AG10803 (cell line): ENCODE measurements around the gene EBNA1BP2.

Experiments
- DNase-seq: peaks from one replicate; pipeline ENCODE4 v3.0.0; 2010; ENCODE audit warnings: low read depth
- H3K4me3 ChIP-seq: 2 replicates; pipeline ENCODE4 v1.5.1; 2011; ENCODE audit warnings: mild to moderate bottlenecking, low read length, control low read depth
- TF ChIP-seq, protein P1 (sequence below): conservative IDR thresholded peaks from 2 replicates; pipeline ENCODE4 v1.5.1; 2011; ENCODE audit warnings: mild to moderate bottlenecking, low read length, control low read depth, inconsistent platforms

Gene EBNA1BP2

DNA sequence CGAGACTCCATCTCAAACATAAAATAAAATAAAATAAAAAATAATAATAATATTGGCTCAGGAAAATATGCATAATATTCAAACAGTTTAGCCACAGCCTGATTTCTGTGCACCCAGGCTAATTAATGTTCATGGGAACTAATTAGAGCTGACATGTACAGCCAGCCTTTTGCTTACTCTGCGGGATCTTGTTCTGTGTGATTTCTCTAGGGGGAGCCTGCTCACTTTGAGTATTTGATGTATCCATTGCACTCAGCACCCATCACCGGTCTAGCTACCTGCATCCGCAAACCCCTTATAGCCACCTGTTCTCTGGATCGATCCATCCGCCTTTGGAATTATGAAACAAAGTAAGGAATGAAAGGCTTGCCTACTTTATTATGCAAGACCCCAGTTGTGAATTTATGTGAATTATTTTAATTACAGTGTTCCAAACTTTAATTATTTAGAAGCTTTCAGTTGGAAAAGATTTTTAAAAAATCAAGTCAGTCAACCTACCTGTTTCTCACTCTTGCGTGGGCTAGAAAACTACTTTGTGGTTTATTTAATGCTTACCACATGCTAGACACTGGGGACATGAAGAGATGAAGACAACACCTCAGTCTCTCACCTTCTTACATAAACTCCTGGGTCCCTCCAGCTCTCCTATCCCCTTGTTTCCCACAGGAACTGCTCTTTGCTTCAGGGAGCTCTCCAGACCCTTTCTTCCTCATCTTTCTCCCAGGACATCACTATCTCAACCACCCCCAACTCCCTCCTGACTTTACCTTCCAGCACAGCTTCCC, 25.4 kb upstream of the EBNA1BP2 start:
- DNase-seq = no peak
- no peak overlapping the region for H3K4me3 ChIP-seq
- TF ChIP-seq, protein P1, sequence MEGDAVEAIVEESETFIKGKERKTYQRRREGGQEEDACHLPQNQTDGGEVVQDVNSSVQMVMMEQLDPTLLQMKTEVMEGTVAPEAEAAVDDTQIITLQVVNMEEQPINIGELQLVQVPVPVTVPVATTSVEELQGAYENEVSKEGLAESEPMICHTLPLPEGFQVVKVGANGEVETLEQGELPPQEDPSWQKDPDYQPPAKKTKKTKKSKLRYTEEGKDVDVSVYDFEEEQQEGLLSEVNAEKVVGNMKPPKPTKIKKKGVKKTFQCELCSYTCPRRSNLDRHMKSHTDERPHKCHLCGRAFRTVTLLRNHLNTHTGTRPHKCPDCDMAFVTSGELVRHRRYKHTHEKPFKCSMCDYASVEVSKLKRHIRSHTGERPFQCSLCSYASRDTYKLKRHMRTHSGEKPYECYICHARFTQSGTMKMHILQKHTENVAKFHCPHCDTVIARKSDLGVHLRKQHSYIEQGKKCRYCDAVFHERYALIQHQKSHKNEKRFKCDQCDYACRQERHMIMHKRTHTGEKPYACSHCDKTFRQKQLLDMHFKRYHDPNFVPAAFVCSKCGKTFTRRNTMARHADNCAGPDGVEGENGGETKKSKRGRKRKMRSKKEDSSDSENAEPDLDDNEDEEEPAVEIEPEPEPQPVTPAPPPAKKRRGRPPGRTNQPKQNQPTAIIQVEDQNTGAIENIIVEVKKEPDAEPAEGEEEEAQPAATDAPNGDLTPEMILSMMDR = no peak

DNA sequence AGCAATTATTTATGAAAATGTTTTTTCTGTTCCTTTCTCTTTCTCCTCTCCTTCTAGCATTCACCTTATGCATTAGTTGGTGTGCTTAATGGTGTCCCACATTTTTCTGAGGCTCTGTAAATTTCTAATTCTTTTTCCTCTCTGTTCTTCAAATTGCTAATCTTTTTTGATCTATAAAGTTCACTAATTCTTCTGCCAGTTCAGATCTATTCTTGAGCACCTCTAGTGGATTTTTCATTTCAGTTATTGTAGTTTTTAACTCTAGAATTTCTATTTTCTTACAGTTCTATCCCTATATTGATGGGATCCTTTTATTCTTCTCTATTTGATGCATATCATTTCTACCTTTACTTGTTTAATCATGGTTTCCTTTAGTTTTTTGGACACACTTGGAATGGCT, 22.4 kb upstream of the EBNA1BP2 start:
- H3K4me3 ChIP-seq = no peak overlapping the region
- TF ChIP-seq, protein P1 = no peak
- DNase-seq = no peak

DNA sequence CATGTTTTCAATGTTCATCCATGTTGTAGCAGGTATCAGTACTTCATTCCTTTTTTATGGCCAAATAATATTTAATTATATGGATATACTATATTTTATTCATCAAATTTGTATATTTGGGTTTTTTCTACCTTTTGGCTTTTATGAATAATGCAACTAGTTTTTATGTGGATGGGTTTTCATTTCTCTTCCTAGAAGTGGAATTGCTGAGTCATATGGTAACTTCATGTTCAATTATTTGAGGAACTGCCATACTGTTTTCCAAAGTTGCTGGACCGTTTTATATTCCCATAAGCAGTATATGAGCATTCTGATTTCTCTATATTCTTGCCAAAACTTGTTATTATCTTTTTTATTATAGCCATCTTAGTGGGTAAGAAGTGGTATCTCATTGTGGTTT, 16.0 kb upstream of the EBNA1BP2 start:
- no peak for DNase-seq
- TF ChIP-seq, protein P1 = no peak
- H3K4me3 ChIP-seq = no peak overlapping the region

DNA sequence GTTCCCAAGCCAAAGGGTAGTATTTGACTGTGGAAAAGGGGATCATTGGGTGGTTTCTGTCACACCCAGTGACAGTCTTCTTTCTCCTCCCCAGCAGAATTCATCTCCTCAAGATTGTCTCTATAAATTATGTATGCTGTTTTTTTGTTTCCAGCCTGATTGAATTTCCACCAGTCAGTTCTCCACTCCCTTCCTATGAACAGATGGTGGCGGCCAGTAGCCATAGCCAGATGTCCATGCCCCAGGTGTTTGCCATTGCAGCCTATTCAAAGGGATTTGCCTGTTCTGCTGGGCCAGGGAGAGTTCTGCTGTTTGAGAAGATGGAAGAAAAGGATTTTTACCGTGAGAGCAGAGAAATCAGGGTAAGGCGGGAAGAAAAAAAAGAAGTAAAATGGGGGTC, 12.9 kb upstream of the EBNA1BP2 start:
- TF ChIP-seq, protein P1 = no peak
- DNase-seq = no peak
- no peak overlapping the region for H3K4me3 ChIP-seq

DNA sequence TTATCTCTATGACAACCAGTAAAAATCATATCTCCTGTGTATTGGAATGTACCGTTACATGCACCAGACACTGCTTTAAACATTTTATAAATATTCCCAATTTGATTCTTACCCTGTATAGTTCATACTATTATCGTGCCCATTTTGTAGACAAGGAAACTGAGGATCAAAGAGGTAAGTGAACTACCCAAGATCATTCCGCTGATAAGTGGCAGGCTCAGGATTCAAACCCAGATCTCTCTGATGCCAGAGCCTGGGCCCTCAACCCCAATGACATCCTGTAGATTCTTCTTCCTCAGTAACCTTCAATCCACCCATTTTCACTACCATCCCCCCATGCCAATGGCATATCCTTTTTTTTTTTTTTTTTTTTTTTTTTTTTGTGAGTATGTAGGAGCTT, 12.3 kb upstream of the EBNA1BP2 start:
- TF ChIP-seq, protein P1 = no peak
- DNase-seq = no peak
- H3K4me3 ChIP-seq = no peak overlapping the region

DNA sequence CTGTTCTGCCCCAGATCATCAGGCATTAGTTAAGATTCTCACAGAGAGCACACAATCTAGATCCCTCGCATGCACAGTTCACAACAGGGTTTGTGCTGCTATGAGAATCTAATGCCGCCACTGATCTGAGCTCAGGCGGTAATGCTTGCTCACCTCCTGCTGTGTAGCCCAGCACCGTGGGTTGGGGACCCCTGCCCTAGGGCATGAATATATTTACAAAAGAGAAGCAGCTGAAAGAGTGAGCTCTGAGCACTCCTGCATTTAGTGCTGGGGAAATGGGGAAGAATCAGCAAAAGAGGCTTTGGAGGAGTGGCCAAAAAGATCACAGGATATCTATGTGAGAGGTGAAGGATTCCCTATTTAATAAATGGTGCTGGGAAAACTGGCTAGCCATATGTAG, 5.6 kb upstream of the EBNA1BP2 start:
- no peak overlapping the region for H3K4me3 ChIP-seq
- TF ChIP-seq, protein P1 = no peak
- no peak for DNase-seq

DNA sequence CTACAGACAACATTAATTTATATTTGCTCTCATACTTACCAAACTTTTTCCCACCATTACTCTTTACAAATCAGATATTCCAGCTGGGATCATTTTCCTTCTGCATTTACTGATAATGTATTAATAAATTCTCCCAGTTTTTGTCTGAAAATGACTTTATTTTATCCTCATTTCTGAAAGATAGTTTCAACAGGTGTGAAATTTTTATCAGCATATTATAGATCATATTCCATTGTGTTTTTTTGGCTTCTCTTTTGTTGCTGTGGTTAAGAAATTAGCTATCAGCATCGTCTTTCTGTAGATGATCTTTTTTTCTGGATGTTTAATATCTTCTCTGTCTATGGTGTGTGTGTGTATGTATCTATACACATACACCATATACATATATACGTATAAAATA, 2.8 kb upstream of the EBNA1BP2 start:
- no peak for DNase-seq
- no peak overlapping the region for H3K4me3 ChIP-seq
- TF ChIP-seq, protein P1 = no peak
